NOMO-1 treated with dmso at 0.1 percent for 144 hours (cell line): Measurements from ENCODE around the gene ANGPTL1.
A peak's percentile ranks its signal among the peaks of the same experiment; 100 is the strongest.
"Not testable (repeated sequence)": the region's sequence is repeated elsewhere in the genome, so short reads cannot be mapped to it uniquely, and the experiment has no call there.

Experiments
- DNase-seq: peaks from one replicate; lab custom pipeline; 2025; ENCODE audit not compliant: unreplicated experiment; lab: John Stamatoyannopoulos, UW

Gene ANGPTL1

DNA sequence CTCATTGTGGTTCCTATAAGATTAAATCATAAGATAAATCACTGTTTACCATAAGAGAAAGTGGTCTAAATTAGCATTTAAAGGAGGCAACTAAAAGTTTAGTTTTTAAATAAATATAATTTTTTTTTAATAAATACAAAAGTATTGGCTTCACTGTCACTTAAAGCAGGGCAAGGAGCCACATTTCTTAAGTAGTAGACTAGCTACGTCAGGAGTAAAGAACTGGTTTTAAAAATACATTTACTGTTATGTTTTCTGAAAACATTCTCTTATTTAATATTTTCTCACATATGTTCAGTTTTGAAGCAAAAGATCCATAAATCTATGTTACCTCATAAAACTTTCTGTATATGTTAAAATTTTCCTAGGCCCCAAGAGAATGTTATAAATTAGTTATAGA, 2.2 kb downstream of the ANGPTL1 start:
- DNase-seq, result no peak

DNA sequence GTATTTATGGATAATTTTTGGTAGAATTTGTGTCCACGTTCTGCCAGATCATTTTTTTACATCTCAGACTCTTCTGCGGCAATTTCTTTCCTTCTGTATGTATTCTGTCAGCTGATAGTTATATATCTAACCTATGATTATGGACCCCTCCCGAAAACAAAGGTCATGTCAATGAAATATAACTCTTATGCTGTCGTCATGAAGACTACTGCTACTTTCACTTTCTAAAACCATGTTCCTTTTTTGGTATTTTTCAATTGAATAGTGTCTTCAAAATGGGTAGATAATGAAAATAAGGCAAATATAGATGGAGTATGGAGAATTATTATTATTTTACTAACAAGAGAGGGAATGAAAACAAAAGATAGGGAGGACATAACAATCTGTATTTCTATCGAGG, 3.2 kb downstream of the ANGPTL1 start:
- DNase-seq, result no peak

DNA sequence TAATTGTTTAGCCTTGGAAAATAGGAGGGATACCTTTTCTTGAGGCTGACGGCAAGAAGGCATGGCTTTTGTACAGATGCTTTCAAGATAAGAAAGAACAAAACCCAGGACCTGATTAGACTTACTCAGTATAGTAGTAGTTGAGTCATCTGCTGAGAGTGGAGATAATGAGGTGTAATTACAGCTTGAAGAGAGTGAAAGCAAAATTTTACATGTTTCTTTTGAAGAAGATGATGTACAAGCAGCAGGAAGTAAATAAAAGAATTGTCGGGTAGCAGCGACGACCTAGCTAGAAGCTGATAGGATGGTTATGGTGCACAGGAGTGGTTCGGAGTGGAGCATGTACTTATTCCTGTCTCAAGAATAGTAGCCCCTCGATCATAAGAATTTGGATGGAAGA, 6.6 kb downstream of the ANGPTL1 start:
- DNase-seq, result peak; percentile 0

DNA sequence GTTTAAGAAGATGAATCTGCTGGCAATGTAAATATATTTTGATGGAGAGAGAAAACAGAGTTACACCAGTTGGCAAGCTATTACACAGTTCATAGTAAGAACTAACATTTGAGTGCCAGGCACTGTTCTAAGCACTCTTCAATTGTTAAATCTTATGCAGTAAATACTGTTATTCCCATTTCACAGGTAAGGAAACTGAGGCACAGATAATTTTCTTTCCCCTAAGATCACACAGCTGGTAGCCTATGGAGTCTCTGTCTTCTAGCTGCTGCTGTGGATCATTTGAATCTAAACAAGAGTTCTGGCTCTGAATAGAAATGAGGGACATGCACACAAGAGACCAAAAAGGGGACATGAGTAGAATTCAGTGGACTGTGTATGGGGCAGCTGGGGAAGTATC, 8.0 kb downstream of the ANGPTL1 start:
- no peak for DNase-seq

DNA sequence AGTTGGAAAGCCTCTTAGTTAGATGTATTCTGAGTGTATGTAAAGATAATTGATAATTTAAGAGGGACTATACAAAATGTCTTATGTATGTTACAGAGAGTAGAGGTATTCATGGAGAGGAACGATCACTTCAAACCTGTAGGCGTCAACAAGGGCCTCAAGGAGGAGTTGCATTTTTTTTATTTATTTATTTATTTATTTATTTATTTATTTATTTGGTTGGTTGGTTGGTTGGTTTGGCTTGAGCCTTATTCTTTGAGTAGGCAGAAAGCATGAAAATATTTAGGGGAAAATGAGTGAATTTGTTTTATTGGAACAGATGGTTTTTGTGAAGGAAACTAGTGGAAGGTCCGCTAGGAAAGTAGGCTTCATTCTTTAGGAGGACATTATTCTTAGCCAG, 8.5 kb downstream of the ANGPTL1 start:
- DNase-seq, result no peak

DNA sequence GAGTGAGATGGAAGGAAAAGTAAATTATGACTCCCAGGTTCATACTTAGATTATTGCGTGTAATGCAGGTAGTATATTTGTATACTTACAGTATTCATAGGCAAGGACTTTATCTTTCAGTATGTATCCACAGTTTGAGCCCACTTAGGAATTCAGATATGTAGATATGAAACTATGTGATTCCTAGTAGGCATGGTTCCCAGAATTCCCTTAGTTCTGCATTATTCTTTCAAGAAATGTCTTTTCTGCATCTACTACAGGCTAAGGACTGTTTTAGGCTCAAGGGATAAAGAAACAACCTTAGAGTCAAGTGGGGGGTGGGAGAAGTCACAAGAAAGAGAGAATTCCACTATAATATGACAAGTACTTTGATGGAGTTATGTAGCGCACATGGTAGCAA, 13.8 kb downstream of the ANGPTL1 start:
- no peak for DNase-seq

DNA sequence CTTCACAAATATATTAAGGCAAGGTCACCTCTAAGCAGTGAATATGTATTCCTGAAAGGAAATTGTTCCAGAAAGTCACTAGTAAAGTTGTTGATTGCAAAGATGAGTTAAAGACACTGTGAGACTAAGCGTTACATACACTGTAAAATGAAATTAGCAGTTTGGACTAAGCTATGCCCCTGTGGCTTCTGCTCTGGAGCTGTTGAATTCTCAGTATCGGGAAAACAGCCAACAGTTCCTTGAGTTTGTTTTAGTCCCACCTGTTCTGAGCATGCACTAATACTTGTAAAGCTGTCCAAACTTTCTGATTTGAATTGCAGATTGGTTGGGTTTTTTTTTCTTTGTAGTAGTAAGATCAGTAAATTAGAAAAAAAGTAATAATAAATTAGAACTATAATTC, 21.0 kb downstream of the ANGPTL1 start:
- DNase-seq, result no peak

DNA sequence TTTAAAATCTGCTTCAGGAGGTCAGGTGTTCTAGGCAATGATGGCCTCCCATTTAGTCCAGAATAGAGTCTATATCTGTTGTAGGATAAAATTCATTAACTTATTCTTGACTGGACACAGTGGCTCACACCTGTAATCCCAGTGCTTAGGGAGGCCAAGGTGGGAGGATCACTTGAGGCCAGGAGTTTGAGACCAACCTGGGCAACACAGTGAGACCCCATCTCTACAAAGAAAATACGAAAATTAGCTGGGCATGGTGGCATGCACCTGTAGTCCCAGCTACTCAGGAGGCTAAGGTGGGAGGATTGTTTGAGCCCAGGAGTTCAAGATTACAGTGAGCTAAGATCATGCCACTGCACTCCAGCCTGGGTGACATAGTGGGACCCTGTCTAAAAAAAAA, 23.0 kb downstream of the ANGPTL1 start:
- DNase-seq, result not testable (repeated sequence)

DNA sequence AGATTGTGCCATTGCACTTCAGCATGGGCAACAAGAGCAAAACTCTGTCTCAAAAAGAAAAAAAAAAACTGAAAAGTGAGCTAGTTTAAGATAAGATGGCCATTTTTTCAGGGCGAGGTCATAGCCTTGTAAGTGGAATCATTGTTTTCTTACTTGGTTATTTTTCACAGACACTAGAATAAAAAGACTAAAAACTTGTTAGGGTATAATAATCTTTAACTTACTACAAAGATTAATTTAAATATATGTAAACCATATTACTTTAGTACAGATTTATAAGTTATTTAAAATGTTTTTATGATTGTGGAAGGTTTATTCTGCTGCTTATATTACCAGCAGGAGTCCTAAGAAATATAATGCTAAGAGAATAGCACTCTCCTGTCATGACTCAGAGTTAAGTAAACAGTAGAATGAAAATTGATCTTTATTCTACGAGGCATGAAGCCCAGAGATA, 23.5 kb downstream of the ANGPTL1 start:
- DNase-seq, result no peak

DNA sequence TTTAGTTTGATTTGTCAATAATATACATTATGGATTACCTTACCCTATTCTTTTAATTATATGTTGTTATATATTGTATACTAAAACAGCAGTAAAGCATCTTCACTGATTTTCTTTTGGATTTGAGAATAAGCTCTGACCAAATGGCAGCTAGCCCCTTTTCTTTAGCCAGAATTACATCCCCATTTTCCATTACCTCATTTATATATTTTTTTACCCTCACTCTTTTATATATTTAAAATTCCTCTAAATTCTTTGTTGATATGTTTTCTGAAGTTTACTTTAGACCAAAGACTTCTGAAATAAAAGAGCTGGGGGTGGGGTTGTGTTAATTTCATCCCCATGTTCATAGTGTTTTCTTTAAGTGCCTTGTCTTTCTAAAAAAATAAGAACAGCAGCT, 24.6 kb downstream of the ANGPTL1 start:
- no peak for DNase-seq

DNA sequence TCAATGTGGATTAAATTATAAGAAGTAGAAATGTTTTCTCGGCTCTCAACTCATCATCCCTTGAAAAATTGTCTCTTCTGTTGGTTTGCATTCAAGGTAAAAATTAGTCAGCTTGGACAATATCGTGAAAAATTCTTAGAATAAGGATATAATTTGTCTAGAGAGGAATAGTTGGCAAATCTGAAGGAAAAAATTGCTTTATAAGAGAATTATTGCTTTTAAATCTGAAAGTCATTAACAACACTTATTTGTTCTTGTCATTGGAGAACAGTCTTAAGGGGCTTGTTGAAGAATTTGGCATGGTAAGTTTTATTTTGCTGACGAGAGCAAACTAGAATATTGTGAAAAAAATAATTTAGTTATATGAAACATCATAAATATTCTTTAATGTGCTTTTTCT, 26.4 kb downstream of the ANGPTL1 start:
- no peak for DNase-seq

DNA sequence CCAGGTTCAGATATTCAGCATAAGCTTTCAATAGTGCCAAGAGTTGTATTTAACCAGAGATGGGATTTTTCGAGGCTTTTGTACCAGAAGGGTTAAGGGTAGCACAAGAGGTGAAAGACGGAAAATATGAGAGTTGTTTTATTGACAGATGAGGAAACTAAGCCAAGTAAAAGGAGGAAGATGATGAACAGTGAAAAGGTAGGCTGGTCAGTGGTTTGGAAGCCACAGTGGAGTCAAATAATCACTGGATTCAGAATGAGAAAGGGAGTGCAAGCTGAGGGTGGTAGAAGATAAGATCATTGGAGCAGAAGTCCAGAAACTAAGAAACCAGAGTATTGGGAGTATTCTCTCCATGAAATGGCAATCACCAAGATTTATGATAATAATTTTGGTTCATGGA, 45.7 kb downstream of the ANGPTL1 start:
- DNase-seq, result no peak

DNA sequence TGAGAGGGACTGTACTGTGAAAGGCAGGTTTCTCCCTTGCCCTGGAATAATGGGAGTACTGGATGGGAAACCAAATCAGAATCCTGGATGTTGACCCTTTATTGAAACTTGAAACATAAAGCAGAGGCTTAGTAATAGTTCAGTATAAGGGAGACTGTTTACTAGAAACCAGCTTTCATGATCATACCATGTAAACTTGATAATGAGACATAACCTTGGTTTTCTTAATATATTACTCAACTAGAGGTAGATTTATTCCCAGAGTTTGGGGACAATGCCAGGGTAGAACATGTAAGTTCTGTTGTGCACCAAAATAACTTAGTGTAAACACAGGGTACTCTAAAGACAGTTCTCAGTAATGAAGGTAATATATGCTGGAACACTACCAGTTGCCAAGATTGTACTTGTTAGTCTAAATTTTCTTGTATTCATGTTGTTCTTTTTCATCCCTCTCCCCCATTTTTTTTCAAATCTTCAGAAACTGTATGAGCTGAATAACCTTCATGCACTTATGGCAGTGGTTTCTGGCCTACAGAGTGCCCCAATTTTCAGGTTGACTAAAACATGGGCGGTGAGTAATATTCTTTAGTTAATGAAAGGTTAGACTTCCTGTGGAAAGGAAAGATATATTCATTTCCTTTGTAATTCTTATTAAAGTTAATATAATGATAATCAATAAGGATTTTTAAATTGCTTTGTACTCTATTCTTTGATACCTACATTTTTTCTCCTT, 49.6 kb downstream of the ANGPTL1 start:
- DNase-seq, result no peak

DNA sequence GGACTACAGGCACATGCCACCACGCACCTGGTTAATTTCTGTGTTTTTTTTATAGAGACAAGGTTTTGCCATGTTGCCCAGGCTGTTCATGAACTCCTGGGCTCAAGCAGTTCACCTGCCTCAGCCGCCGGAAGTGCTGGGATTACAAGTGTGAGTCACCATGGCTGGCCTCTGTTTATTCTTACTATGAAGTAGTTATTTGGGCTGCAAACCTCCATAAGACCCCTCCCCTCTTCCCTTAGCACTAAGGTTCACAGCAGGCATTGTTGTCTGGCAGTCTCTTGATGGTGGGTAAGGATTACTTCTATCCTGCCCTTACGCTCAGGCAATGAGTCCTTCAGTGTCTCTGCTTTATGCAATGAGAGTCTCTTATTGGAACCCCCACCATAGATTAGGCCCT, 51.8 kb downstream of the ANGPTL1 start:
- DNase-seq, result no peak

DNA sequence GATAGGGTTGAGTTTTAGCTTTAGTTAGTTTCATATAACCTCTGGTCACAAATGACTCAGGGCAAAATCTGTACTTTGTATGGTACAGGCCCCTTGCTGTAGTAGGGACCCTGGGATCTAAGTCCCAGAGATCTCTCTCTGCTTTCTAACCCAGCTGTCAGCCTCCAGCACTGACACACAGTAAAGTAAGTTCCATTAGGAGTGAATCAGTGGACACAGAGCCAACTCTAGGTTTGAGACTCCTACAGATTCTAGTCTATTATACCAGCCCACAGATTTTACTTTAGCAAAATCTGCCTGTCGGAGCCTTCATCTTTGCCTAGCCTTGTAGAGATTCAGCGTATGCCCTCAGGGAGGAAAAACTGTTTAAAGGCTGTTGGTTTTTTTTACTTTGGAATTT, 52.5 kb downstream of the ANGPTL1 start:
- DNase-seq, result no peak

DNA sequence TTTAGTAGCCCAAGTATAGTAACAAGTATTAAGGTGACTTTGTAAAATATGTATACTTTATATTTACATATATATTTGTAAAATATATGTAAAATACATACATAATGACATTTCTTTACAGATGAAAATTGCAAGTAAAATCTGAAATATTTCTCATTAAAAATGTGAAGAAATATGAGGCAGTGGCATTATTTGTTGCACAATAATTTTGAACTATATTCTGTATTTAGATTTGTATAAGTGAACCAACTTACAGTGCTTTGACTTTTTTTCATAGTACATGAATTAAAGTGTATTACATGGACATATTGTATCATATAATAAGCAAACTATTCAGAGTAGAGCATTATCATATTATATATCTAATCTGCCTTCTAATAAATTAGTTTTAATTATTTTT, 60.3 kb downstream of the ANGPTL1 start:
- DNase-seq, result no peak

DNA sequence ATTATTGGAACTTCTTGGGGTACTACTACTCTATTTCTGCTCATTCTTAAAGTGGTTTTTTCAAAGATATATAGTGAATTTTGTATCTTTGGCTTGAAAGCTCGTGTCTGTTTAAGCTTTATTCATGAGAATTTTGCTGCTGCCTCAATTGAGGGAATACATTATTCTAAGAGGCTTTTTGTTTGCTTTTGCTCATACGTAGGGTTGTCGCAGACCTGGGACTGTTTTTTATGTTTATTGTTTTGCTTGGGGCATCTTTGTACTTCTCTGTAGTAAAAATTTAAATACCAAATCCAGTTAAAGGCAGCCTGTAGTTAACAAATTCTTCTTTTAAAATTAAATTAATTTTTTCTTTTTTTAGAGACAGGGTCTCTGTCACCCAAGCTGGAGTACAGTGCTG, 62.3 kb downstream of the ANGPTL1 start:
- DNase-seq, result no peak

DNA sequence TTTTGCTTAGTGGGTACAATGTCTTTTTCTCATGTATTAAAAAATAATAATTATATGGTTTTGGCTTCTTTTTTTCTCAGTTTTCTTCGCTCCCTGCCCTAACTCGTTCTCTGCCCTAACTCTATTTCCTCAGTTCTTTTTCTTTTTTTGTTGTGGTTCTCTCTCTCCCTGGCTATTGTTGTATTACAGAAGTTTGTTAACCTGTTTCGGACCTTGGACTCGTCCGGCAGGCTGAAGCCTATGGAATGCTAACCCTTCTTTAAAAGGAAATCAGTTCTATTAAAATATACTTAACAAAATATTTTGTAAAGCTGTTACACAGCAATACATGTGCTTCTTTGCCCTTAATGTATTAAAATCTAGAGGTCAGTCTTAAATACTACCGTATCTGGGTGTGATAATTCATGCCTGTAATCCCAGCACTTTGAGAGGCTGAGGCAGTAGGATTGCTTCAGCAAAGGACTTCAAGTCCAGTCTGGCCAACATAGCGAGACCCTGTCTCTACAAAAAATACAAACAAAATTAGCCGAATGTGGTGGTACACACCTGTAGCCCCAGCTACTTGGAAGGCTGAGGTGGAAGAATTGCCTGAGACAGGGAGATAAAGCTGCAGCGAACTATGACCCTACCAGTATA, 64.1 kb downstream of the ANGPTL1 start:
- DNase-seq, result no peak

DNA sequence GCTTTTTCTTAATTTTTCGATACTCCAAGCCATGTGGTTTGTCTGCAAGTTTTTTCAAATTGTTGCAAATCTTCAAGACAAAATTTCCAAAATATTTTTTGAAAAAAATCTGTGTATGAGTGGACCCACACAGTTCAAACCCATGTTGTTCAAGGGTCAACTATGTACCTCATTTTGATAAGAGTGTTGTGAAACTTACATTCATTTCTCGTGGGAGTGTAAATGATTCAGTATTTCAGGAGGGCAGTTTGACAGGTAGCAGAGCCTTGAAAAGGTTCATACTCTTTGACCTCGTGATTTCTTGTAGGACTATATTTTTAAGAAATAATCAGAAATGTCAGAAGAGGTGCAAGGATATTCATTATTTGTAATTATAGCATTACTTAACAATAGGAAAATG, 68.0 kb downstream of the ANGPTL1 start:
- DNase-seq, result no peak
